ENCODE results near the gene PTOV1.
"Not testable (repeated sequence)": the region's sequence is repeated elsewhere in the genome, so short reads cannot be mapped to it uniquely, and the experiment has no call there.

PTOV1 gene

DNA sequence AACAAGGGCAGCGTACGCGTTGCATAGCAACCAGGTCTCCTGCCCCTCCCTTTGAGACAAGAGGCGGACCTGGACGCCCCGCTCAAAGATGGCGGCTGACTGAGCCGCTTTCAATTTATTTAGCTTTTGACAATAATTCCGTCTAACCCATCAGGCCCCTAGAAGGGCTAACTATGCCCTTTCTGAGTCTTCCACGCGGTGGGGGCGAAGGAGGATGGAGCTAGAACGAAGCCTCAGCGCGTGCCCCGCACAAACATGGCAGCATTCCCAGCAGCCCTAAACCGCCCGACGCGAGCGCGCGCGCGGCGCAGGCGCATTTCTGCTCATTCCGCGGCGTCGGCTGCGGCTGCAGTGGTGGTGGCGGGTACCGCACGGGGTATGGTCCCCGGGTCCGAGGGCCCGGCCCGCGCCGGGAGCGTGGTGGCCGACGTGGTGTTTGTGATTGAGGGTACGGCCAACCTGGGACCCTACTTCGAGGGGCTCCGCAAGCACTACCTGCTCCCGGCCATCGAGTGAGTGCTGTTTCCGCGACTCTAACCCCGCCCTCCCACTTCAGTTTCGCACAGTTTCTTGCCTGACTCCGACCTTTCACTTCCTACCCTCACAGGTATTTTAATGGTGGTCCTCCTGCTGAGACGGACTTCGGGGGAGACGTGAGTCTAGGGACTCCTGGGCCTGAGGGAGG is 32.9 kb upstream of the PTOV1 start, which contains the start of gene MED25:
MED25 (plus strand) TSS at position 326 of the 685 bp plus-strand sequence; CDS start at position 379, 53 bp downstream.
- DNase-seq (ENCODE audit: low read depth in 2 of 2): peak; percentile 69 to 77

DNA sequence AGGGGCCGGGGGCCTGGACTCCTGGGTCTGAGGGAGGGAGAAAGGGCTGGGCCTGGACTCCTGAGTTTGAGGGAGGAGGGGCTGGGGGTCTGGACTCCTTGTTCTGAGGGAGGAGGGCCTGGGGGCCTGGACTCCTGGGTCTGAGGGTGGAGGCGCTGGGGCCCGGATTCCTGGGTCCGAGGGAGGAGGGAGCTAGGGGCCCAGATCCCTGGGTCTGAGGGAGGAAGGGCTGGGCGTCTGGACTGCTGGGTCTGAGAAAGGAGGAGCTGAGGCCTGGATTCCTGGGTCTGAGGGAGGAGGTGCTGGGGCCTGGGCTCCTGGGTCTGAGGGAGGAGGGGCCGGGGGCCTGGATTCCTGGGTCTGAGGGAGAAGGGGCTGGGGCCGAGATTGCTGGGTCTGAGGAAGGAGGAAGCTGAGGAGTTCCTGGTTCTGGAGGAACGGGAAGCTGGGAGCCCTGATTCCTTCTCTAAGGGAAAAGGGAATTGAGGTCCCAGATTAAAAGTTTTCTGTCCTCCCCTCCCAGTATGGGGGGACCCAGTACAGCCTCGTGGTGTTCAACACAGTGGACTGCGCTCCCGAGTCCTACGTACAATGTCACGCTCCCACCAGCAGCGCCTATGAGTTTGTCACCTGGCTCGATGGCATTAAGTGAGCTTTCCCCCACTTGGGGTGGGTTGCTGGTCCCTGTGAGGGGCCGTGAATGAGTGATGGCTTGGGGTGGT is 32.1 kb upstream of the PTOV1 start:
- DNase-seq (ENCODE audit: low read depth in 2 of 2): no peak

DNA sequence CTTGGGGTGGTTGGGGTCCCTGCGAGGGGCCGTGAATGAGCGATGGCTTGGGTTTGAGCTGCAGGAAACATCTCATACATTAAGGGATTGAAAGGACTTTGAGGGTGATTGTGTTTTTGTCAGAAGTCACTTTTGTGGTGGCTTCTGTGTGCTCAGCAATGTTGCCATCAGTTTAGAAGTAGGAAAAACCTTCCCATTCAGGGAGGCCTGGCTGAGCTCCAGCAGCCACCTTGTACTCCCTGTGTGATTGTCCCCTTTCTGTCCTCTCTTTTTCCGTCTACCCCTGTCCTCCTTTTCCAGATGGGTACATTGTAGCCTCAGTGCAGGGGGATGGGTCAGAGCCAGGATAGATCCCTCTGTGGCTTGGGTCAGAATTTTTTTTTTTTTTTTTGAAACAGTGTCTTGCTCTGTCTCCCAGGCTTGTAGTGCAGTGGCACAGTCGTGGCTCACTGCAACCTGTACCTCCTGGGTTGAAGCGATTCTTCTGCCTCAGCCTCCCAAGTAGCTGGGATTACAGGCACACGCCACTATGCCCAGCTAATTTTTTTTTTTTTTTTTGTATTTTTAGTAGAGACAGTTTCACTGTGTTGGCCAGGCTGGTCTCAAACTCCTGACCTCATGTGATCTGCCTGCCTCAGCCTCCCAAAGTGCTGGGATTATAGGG is 31.4 kb upstream of the PTOV1 start:
- DNase-seq (ENCODE audit: low read depth in 2 of 2): not testable (repeated sequence)

DNA sequence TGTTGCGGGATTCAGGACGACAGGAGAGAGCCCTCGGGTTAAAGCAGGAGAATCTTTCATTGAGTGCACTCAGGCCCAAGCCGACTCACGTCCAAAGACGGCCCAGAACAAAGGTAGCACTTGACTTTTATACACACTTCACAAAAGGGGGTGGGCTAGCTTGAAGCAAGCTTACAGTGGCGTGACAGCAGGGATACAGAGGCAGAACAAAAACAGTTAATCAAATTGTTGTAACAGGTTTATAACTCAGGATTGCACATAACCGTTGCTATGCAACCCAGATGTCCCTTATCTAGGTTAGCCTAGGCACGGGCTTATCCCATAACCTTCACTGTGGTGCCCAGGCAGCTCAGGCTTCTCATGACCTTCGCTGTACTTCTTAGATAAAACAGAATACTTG is 30.8 kb upstream of the PTOV1 start:
- no peak for DNase-seq (ENCODE audit: low read depth in 2 of 2)

DNA sequence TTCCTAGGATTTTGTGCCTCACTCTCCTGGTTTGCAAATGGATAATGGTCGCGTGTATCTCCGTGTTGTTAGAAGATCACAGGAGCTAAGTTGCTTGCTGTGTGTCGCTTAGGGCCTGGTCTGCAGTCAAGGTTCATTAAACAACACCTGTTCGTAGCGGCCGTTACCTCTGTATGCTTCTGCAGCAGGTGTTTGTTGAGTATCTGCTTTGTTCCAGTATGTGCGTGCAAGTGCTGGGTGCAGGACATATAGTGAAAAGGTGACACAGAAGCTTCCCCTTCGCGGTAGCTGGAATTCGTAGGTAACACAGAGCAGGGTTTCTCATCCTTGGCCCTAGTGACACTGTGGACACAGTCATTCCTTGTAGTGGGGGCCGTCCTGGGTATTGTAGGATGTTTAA is 27.5 kb upstream of the PTOV1 start:
- DNase-seq (ENCODE audit: low read depth in 2 of 2): no peak

DNA sequence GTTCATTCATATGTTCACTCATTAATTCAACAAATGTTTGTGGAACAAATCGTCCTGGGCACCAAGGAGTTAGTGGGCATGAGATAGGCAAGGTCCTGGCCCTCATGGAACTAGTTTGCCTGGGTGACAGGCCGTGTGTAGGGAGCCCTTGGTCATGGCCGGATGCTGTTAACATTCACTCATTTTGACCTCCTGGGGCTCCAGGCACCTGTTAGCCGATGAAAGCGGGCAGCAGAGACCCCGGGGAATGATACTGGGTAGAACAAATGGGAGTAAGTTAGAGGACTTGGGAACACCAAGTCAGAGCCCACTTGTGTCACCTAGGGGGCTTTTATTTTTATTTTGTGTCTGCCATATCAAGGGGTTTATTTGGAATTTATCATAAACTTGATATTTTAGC is 26.3 kb upstream of the PTOV1 start:
- DNase-seq (ENCODE audit: low read depth in 2 of 2): no peak

DNA sequence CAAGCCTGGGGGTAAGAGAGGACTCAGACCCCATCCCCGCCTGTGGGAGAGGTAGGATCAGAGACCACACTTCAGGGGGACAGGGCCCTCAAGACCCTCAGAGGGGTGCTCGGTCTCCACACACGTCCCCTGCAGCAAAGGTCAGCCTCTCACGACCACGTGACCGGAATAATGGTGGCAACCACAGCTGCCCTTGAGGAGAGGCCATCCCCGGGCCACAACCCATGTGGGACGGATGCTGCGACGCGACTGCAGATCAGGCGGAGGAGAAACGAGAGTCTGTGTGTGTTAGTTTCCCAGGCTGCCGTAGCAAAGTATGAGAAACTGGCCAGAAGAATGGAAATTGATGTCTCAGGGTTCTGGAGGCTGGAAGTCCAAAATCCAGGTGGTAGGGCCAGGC is 23.9 kb upstream of the PTOV1 start:
- DNase-seq (ENCODE audit: low read depth in 2 of 2): no peak

DNA sequence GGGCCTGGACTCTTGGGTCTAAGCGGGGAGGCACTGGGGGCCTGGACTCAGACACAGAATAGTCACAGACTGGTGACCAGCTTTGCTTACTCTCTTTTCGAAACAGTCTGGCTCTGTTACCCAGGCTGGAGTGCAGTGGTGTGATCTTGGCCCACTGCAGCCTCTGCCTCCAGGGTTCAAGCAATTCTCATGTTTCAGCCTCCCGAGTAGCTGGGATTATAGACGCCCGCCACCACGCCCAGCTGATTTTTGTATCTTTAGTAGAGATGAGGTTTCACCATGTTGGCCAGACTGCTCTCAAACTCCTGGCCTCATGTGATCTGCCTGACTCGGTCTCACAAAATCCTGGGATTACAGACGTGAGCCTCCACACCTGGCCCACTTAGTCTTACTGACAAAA is 21.8 kb upstream of the PTOV1 start:
- no peak for DNase-seq (ENCODE audit: low read depth in 2 of 2)

DNA sequence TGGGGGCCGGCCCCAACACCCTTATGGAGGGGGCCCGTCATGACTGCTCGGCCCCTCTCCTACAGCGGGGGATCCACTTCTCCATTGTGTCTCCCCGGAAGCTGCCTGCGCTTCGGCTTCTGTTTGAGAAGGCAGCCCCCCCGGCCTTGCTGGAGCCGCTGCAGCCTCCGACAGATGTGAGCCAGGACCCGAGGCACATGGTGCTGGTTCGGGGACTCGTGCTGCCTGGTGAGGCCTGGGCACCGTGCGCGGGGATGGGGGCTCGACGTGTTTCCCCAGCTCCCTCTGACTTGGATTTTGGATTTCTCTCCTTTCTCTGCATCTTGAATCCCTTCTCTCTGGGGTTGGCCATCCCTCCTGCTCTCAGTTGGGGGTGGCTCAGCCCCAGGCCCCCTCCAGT is 21.2 kb upstream of the PTOV1 start:
- DNase-seq (ENCODE audit: low read depth in 2 of 2): no peak

DNA sequence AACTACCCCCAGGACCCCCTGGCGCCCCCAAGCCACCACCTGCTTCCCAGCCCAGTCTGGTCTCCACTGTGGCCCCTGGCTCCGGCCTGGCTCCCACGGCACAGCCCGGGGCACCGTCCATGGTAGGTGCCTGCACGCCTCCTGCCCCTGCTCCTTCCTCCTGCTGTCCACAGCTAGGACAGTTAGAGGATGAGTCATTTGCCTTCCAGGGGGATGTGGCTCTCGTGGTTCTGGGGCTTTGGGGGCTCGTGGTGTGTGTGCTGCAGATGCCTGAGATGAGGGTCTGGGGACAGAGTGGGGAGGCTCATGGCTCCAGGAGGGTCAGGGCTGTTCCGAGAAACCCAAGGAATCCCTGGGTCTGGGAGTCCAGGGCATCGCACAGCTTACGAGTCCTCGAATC is 20.2 kb upstream of the PTOV1 start:
- no peak for DNase-seq (ENCODE audit: low read depth in 2 of 2)

DNA sequence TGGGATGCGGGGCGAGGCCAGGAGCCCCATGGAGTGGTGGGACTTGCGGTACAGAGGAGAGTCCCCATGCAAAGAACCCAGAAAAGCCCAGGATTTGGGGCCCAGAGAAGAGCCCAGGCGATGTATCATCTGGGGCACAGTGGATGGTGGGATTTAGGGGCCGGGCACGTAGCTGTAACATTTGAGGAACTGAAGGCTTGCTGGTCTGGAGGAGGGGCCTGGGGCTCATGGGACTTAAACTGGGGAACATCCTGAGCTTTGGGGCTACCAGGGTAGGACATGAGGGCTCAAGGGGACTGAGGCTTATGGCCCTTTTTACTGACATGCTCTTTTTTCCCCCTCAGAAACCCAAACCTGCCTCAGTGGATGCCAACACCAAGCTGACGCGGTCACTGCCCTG is 19.4 kb upstream of the PTOV1 start:
- DNase-seq (ENCODE audit: low read depth in 2 of 2): no peak

DNA sequence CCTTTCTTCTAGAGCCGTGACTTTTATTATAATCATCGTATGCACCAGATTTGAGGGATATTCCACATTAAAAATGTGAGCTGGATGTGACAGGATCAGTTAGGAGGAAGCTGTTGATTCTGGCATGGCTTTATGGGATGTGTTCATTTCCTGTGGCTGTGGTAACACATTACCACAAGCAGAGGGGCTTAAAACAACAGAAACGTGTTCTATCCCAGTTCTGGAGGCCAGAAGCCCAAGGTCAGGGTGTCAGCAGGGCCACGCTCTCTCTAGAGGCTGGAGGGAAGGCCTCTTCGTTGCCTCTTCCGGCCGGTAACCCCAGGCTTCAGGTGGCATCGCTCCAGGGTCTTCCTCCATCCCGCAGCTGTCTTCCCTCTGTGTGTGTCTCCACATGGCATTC is 18.4 kb upstream of the PTOV1 start:
- no peak for DNase-seq (ENCODE audit: low read depth in 2 of 2)

DNA sequence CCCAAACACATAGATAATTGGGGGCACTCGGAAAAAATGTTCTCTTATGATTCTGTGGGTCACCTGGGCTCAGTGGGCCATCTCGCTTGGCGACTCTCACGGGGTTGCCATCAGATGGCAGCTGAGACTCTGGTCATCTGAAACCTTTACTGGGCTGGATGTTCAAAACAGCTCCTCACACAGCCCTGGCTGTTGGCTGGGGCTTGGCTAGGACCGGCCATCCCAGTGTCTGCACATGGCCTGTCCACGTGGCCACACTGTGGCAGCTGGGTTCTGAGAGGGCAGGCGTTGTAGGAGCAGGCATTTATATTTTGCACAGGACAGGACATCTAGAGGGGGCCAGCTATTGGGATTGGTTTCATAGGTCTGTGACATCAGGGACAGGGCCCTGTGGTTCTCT is 17.4 kb upstream of the PTOV1 start:
- no peak for DNase-seq (ENCODE audit: low read depth in 2 of 2)

DNA sequence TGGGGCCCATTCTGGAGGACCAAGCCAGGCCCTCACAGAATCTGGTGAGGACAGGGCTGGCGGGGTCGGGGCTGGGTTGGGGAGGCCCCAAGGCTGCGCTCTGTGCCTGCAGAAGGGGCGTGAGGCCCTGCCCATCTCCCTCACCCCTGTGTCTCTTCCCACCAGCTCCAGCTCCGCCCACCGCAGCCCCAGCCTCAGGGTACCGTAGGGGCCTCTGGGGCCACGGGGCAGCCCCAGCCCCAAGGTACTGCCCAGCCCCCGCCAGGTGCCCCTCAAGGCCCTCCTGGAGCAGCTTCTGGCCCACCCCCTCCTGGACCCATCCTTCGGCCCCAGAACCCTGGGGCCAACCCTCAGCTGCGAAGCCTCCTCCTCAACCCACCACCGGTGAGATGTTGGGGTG is 15.4 kb upstream of the PTOV1 start:
- DNase-seq (ENCODE audit: low read depth in 2 of 2): no peak

DNA sequence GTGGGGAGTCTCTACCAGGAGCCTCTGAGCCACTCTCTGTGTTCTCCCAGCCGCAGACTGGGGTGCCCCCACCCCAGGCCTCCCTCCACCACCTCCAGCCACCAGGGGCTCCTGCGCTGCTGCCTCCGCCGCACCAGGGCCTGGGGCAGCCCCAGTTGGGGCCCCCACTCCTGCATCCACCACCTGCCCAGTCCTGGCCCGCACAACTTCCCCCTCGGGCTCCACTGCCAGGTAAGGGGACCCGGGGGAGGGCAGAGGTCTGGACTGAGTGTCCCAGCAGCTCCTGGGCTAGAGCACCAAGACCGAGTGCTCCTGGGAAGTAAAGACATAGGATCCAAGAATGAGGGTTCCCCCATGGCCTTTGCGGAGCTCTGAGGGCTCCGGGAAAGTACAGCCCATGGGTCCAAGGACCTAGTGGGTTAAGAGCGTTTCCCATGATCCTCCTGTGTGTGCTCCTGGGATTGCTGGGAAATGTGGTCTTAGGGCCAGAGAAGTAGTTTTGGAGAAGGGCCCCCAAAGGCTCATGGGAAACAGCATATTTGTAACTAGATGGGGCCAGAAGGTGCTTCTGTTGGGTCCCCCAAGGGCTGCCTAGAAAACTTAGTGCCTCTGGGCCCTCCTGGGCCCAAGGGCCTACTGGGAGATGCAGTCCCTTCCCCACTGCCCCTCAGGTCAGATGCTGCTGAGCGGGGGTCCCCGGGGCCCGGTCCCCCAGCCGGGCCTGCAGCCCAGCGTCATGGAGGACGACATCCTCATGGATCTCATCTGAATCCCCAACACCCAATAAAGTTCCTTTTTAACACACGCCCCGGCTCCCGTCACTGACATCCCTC is 14.6 kb upstream of the PTOV1 start:
- no peak for DNase-seq (ENCODE audit: low read depth in 2 of 2)

DNA sequence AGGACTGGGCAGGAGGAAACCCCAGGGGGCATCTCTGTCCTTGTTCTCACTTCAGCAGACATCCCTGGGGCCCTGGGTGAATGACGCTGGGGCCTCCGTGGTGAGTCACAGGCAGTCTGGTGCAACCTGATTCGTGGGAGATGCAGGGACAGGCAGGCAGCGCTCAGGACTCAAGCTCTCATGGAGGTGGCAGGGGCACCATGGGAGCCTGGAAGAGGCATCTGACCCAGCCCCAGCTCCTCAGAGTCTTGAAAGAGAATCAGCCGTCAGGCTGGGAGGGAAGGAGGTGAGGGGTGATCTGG is 14.0 kb upstream of the PTOV1 start:
- DNase-seq (ENCODE audit: low read depth in 2 of 2): no peak

DNA sequence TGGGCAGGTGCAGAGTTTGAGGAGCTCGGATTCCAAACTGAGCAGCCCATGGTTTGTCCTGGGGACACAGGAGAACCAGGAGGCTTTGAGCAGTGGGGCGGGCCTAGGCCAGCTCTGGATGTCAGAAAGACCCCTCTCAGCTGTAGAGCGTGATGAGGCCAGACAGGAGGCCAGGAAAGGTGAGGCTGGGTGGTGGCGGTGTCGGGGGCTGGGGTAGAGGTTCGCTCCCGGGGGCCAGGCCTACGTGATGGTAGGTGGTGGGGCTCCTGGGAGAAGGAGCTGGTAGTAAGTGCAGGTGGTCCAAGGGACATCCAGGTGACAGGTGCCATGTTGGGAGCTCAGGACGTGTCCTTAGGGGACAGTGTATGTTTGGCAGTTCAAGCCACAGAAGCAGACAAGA is 13.5 kb upstream of the PTOV1 start:
- DNase-seq (ENCODE audit: low read depth in 2 of 2): no peak

DNA sequence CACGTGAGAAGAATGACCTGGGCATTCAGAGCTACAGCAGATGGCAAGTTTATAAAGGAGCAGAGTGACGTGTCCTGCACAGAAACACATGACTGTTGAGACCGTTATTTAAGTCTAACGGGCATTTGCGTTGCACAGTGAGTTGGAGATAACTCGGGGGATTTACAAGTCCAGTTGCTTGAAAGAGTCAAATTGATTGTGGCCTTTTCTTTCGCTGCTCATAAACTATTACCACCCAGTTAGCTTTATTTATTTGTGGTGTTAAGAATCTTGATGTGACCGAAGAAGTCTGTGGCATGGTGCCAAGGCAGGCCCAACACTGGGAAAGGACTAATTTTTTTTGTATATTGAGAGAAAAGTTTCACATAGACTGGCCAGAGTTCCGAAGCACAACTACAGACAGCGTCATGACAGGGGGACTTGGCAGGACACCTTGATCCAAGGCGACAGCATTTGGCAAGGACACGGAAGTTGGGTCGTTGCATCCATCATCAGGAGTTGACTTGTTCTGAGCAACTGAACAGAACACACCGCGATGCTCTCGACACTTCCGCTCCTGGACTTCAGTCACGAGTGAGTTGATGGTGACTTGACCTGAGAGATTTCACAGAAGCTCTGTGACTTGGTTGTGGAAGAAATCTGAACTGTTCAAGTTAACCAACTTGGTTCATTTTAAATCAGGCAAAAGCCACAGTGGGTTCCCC is 11.9 kb upstream of the PTOV1 start:
- DNase-seq (ENCODE audit: low read depth in 2 of 2): no peak

DNA sequence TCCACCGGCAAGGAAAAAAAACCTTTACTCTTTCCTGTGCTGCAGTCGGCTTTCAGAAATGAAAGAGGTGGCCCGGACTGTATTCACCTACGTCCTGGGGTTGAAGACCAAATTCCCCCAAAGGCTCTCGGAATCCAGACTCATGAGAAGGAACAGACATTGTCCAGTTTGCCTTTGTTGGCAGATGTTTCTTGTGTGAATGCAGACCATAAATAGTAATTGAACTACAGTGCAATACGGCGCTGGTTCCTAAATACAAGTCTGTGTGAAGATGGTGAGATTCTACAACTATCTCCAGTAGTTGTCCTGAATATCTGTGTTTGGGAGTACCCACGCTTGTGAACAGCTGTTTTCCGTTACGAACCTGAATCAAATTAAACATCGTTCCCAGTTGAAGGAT is 11.2 kb upstream of the PTOV1 start:
- no peak for DNase-seq (ENCODE audit: low read depth in 2 of 2)

DNA sequence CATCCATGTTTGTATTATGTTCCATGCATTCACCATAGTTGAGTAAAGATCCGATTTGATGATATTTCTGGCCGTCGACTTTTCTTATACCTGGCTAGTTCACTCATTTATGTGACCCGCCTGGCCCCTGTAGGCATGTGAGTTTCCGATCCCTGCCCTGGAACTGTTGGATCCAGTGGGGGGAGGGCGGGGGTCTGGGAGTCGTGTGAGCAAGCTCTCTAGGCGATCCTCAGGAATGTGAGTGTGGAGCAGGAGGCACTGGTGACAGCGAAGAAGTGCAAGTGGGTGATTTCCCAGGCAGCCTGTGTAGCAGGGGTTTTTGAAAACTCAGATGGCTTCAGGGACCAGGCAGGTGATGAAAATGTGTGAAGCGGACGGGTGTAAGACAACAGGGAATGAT is 10.6 kb upstream of the PTOV1 start:
- no peak for DNase-seq (ENCODE audit: low read depth in 2 of 2)

DNA sequence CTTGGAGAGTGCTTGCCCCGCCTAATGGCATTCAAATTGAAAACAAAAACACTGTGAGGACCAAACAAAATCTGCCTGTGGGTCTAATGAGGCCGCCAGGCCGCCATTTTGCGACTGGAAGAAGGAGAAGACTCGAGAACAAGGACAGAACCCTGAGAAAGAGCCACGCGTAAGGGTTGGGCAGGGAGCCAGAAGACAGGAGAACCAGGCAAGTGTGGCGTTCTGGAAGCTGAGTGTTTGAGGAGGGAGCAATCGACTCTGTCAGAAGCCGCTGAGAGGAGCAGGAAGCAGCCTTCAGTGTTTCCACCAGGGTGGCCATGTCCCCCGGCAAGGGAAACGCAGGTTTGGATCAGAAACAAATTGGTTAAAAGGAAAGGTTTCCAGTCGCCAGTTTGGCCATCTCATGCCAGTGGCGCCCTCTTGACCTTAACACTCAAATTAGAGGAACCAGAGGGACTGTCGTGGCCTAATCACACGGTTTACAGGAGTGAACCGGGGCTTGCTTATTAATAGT is 10.2 kb upstream of the PTOV1 start:
- DNase-seq (ENCODE audit: low read depth in 2 of 2): no peak

DNA sequence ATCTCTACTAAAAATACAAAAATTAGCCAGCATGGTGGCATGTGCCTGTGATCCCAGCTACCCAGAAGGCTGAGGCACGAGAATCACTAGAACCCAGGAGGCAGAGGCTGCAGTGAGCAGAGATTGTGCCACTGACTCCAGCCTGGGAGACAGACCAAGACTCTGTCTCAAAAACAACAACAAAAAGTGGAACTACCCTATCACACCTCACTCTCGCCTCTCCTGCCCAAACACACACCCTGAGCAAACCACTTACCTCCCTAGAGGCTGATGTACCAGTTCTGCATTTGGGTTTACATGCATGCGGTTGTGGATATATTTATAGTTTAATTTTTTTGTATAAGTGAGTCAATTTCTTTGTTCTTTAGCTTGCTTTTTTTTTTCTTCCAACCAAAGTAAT is 7.7 kb upstream of the PTOV1 start:
- DNase-seq (ENCODE audit: low read depth in 2 of 2): no peak
